ENCODE measurements around the gene PKDREJ. TPM values are rescaled to one million over a fixed set of nuclear protein-coding genes. Genes with fewer than 3 reads are reported as not detected.

PKDREJ gene
- total RNA-seq, 1 experiment from 2014 or later, result not detected

DNA sequence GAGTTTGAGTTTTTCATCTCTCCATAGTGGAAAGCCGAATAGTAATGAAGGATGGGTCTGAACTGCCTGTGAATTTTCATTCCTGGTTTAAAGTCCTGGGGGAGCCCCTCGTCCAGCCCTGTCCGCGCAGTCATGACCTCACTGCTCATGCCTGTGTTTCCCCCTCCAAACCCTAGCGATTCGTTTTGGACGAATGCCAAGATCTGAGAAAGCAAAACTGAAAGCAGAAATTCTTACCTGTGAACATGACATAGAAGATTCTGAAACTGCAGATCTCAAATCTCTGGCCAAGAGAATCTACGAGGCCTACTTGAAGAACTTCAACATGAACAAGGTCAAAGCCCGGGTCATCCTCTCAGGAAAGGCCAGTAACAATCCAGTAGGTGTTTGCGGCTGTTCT, 43.5 kb downstream of the PKDREJ start:
- in situ Hi-C loops (cut with HindIII; ENCODE audit: low sequenced_read_pairs), result no loop called here

DNA sequence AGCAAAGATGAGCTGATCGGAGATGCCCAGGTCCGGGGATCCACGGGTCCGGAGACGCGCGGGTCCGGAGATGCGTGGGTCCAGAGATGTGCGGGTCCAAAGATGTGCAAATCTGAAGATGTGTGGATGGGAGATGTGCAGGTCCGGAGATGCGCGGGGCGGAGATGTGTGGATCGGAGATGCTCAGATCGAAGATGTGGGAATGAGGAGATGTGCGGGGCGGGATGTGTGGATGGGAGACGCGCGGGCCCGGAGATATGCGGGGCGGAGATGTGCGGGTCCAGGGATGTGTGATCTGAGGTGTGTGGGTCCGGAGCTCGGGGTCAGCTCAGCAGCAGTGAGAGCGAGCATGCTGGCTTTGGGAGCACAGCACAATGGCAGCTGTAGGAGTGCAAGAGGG, 48.5 kb downstream of the PKDREJ start:
- in situ Hi-C loops (cut with HindIII; ENCODE audit: low sequenced_read_pairs), result no loop called here

More for the DNA sequence above, 43.5 kb downstream of the PKDREJ start:
- DNase-seq (ENCODE audit: low spot score), result no peak

DNA sequence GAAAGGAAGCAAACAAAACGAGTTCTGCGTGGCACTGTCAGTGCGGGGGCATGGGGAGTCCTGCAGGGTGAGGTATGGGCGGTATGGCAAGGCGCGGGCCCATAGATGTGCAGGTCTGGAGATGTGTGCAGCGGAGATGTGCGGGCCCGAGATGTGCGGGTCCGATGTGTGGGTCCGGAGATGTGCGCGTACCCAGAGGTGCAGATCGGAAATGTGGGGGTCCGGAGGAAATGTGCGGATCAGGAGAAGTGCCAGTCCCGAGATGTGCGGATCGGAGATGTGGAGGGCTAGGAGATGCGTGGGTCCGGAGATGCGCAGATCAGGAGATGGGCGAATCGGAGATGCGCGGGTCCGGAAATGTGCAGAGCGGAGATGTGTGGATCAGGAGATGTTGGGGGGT, 49.0 kb downstream of the PKDREJ start:
- DNase-seq (ENCODE audit: low spot score), result no peak
- in situ Hi-C loops (cut with HindIII; ENCODE audit: low sequenced_read_pairs), result no loop called here

More for the DNA sequence above, 48.5 kb downstream of the PKDREJ start:
- DNase-seq (ENCODE audit: low spot score), result no peak

DNA sequence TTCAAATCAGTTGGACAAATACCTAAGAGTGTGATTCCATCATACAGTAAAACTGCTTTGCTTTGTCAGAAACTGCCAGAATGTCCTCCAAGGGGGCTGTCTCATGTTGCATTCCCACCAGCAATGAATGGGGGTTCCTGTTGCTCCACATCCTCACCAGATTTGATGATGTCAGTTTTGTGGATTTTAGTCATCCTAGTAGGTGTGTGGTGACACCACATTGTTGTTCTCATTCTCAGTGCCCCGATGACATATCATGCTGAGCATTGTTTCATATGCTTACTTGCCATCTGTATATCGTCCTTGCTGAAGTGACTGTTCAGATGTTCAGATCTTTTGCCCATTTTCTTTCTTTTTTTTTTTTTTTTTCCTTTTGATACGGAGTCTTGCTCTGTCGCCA, 50.1 kb downstream of the PKDREJ start:
- DNase-seq (ENCODE audit: low spot score), result no peak
- in situ Hi-C loops (cut with HindIII; ENCODE audit: low sequenced_read_pairs), result no loop called here

DNA sequence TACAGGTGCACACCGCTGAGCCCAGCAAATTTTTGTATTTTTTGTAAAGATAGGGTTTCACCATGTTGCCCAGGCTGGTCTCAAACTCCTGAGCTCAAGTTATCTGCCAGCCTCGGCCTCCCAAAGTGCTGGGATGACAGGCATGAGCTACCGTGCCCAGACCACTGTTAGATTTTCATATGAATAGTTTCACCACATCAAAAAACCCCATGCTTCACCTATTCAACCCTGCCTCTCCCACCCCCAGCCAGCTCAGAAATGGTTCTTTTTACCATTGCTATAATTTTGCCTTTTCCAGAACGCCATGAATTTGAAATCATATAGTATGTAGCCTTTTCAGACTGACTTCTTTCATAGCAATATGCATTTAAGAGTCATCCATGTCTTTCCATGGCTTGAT, 50.9 kb downstream of the PKDREJ start:
- DNase-seq (ENCODE audit: low spot score), result no peak
- in situ Hi-C loops (cut with HindIII; ENCODE audit: low sequenced_read_pairs), result no loop called here

DNA sequence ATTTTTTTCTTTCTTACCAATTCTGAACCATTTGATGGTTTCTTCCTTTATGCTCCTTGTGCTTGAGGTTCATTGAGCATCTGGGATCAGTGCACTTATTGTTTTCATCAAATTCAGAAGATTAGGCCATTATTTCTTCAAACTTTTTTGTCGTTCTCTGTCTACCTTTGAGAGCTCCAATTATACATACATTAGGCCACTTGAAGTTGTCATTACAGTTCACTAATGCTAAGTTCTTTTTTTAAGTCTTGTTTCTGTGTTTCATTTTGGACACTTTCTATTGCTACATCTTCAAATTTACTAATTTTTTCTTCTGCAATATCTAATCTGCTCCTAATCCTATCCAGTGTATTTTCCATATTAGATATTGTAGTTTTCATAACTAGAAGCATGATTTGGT, 53.9 kb downstream of the PKDREJ start:
- DNase-seq (ENCODE audit: low spot score), result no peak
- in situ Hi-C loops (cut with HindIII; ENCODE audit: low sequenced_read_pairs), result no loop called here

Other genes starting within 250 kb of the PKDREJ start
- 1.7 and 3.2 TPM in 2 replicates for gene PPARA, start 112.8 kb downstream of the PKDREJ start, total RNA-seq (2014; rRNA removed; shearing (Covaris generic))
- gene CDPF1, start 13.1 kb downstream of the PKDREJ start, total RNA-seq (2014; rRNA removed; shearing (Covaris generic)), result 38.4 and 49.2 TPM in 2 replicates
- gene TTC38, start 4.7 kb upstream of the PKDREJ start, total RNA-seq (2014; rRNA removed; shearing (Covaris generic)), result 28.2 and 37.7 TPM in 2 replicates
- 23.4 and 46.3 TPM in 2 replicates for gene GTSE1, start 33.5 kb upstream of the PKDREJ start, total RNA-seq (2014; rRNA removed; shearing (Covaris generic))
- gene TRMU, start 72.4 kb upstream of the PKDREJ start, total RNA-seq (2014; rRNA removed; shearing (Covaris generic)), result 55.4 and 57.7 TPM in 2 replicates

Measured in G401 (cell line).